K562 (cell line): ENCODE measurements around the gene TUBB4B. TPM values are rescaled to one million over a fixed set of nuclear protein-coding genes. Genes with fewer than 3 reads are reported as not detected.

Experiments used
- DMBX1 ChIP-seq: fragments of 250-450 bp; sonication (Bioruptor Pico); IDR thresholded peaks from 2 replicates; pipeline ENCODE4 v1.8.0; 2022; ENCODE audit warnings: inconsistent platforms, mild to moderate bottlenecking, moderate library complexity, borderline replicate concordance
- FOXA3 ChIP-seq, 2 experiments: fragments of 450-650 bp in 1 of 2; sonication (generic) in 1 of 2; formaldehyde crosslinking; IDR thresholded peaks in 1 of 2; conservative IDR thresholded peaks in 1 of 2; 2 replicates each; pipeline versions ENCODE4 v1.4.0 to v1.8.0; 2020 to 2022; ENCODE audit warnings: mild to moderate bottlenecking in 2 of 2, missing genetic modification reagents in 1 of 2
- GABPA ChIP-seq: fragments of 200-800 bp; sonication (Bioruptor generic); conservative IDR thresholded peaks from 2 replicates; pipeline ENCODE4 v1.6.1; 2016; ENCODE audit warnings: low read depth, missing genetic modification characterization, missing compliant biosample characterization
- IFI16 ChIP-seq: fragments of 250-450 bp; sonication (Bioruptor Pico); IDR thresholded peaks from 2 replicates; pipeline ENCODE4 v2.1.2; 2022; ENCODE audit warnings: mild to moderate bottlenecking, inconsistent platforms
- KLF13 ChIP-seq: fragments of 450-650 bp; IDR thresholded peaks from 2 replicates; pipeline ENCODE4 v1.6.1; 2016; ENCODE audit warnings: missing genetic modification characterization, low read depth, mild to moderate bottlenecking, missing compliant biosample characterization, moderate library complexity, borderline replicate concordance
- RCOR1 ChIP-seq, 2 experiments: IDR thresholded peaks; 2 replicates each; pipeline ENCODE4 v1.6.1; 2012; ENCODE audit warnings: low read depth in 2 of 2, low read length in 2 of 2, borderline replicate concordance in 1 of 2, improper control_type of control experiment in 1 of 2
- SNRNP70 ChIP-seq: fragments of 200-400 bp; formaldehyde crosslinking; optimal IDR thresholded peaks from 2 replicates; pipeline ENCODE3; 2017; ENCODE audit warnings: low read depth, low read length
- TOE1 ChIP-seq, 2 experiments: fragments of 450-650 bp in 1 of 2; sonication (generic) in 1 of 2; formaldehyde crosslinking in 1 of 2; IDR thresholded peaks; 2 replicates each; pipeline versions ENCODE4 v1.7.1 to v1.8.0; 2016 to 2022; ENCODE audit warnings: borderline replicate concordance in 2 of 2, mild to moderate bottlenecking in 2 of 2, antibody characterized with exemption in 1 of 2, inconsistent platforms in 1 of 2, low read depth in 1 of 2, missing genetic modification reagents in 1 of 2, moderate library complexity in 1 of 2
- ZNF445 ChIP-seq: fragments of 250-450 bp; sonication (Bioruptor Pico); IDR thresholded peaks from 2 replicates; pipeline ENCODE4 v1.4.0; 2020; ENCODE audit warnings: low read depth, mild to moderate bottlenecking, moderate library complexity
- ZNF586 ChIP-seq: fragments of 450-650 bp; formaldehyde crosslinking; conservative IDR thresholded peaks from 2 replicates; pipeline ENCODE4 v1.4.0; 2020; ENCODE audit warnings: mild to moderate bottlenecking, moderate library complexity
- polyA plus RNA-seq, 8 experiments: library from polyadenylated mRNA; depleted of rRNA in 4 of 8; stranded (reverse) in 5 of 8; unstranded in 3 of 8; fragments of >200 nt; fragmentation: Nextera tagmentation in 2 of 8; fragmentation: Illumina TruSeq in 1 of 8; extraction: Ambion mirVana in 2 of 8; extraction: Trizol in 1 of 8; gene quantifications; 2 replicates each; pipeline versions ENCODE4 v1.2.1 to v1.2.3, GENCODE V29; 2011 to 2014; ENCODE audit warnings: inconsistent platforms in 1 of 8, missing spikeins in 1 of 8
- total RNA-seq, 7 experiments: library from RNA; depleted of rRNA in 6 of 7; stranded (reverse); fragments of >200 nt in 6 of 7; fragmentation: Illumina TruSeq in 2 of 7; extraction: Trizol in 2 of 7; gene quantifications; 2 replicates each; pipeline versions ENCODE4 v1.2.1 to v1.2.3, GENCODE V29; 2011 to 2021; ENCODE audit warnings: low replicate concordance in 1 of 7
- TF ChIP-seq, protein P1 (sequence below): fragments of 250-450 bp; sonication (Bioruptor Pico); IDR thresholded peaks from 2 replicates; pipeline ENCODE4 v1.5.0; 2021
- TF ChIP-seq, protein P2 (sequence below): sonication (generic); formaldehyde crosslinking; IDR thresholded peaks from 2 replicates; pipeline ENCODE4 v1.8.1; 2023; ENCODE audit warnings: mild to moderate bottlenecking, missing genetic modification reagents, moderate library complexity
- TF ChIP-seq, protein P3 (sequence below): fragments of 250-450 bp; sonication (Bioruptor Pico); IDR thresholded peaks from 2 replicates; pipeline ENCODE4 v1.8.0; 2022; ENCODE audit warnings: inconsistent platforms
- TF ChIP-seq, protein P4 (sequence below): sonication (generic); formaldehyde crosslinking; IDR thresholded peaks from 2 replicates; pipeline ENCODE4 v1.4.0; 2020; ENCODE audit warnings: mild to moderate bottlenecking, missing genetic modification reagents
- TF ChIP-seq, protein P5 (sequence below): fragments of 450-650 bp; IDR thresholded peaks from 2 replicates; pipeline ENCODE4 v1.6.1; 2014; ENCODE audit warnings: low read depth, mild to moderate bottlenecking, moderate library complexity, borderline replicate concordance

The TUBB4B gene
- total and polyA plus RNA-seq, 9 of the 15 experiments (the other 6 are each of a cell fraction or from before 2014, with no cell fraction given) = 24.1 to 443 (median 268) TPM

DNA sequence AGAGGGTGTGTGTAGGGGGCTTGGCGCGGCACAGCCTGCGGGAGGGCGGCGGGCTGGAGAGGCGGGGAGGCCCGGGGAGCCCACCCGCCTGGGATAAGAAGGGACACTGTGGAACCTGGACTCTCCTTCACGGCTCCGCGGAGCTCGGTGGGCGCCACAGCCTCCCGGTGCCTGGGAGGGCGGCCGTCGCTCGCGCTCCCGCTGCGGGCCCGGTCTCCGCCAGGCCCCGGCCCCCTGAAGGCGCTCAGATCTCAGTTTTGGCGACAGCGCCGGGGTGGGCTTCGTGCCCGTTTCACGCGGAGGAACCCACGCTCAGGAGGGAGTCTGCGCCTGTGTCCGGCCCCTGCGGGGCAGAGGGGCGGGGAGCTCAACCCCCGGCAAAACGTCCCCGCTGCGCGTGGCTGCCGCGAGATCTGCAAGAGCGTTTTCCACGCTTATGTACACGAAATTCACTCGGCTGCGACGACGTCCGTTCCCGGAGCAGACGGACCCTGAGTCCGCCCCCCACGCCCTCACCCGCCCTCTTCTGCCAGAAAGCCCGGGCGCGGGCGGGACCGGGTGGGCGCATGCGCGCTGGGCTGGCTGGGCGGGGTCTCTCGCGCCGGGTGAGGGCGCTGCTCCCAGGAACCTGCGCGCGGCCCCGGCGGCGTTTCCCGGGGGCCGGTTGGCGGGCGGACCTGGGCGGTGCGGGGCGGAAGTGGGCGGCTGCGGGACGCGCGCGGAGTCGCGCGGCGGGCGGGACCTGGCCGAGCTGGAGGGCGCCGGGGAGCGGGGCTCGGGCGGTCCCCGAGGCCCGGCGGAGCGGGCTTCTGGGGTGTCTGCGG is 13.7 kb downstream of the TUBB4B start, which contains the start of gene NELFB (continued):
- TF ChIP-seq KLF13 = peak; percentile 85; the same call in 1 of the 2 replicates
- TF ChIP-seq TOE1 (IDR thresholded peaks at IDR 0.05; ENCODE audit: borderline replicate concordance) = no peak
- TF ChIP-seq TOE1 (CRISPR knock-in tag; IDR thresholded peaks at IDR 0.05; ENCODE audit: borderline replicate concordance, low read depth) = no peak
- no peak; a peak in 1 of 4 replicates for TF ChIP-seq RCOR1 (IDR thresholded peaks at IDR 0.05; ENCODE audit: borderline replicate concordance in 1 of 2, low read depth in 2 of 2, low read length in 2 of 2)
- TF ChIP-seq FOXA3 (CRISPR knock-in tag; conservative IDR thresholded peaks at IDR 0.05 in 1 of 2, IDR thresholded peaks at IDR 0.05 in 1 of 2) = 0 out of 4 replicates have a peak, but pooled peaks of 1 of the 2 experiments have one; percentile 24
- TF ChIP-seq, protein P1, sequence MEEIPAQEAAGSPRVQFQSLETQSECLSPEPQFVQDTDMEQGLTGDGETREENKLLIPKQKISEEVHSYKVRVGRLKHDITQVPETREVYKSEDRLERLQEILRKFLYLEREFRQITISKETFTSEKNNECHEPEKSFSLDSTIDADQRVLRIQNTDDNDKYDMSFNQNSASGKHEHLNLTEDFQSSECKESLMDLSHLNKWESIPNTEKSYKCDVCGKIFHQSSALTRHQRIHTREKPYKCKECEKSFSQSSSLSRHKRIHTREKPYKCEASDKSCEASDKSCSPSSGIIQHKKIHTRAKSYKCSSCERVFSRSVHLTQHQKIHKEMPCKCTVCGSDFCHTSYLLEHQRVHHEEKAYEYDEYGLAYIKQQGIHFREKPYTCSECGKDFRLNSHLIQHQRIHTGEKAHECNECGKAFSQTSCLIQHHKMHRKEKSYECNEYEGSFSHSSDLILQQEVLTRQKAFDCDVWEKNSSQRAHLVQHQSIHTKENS (CRISPR knock-in tag) = no peak
- TF ChIP-seq DMBX1 (CRISPR knock-in tag) = no peak
- TF ChIP-seq, protein P2, sequence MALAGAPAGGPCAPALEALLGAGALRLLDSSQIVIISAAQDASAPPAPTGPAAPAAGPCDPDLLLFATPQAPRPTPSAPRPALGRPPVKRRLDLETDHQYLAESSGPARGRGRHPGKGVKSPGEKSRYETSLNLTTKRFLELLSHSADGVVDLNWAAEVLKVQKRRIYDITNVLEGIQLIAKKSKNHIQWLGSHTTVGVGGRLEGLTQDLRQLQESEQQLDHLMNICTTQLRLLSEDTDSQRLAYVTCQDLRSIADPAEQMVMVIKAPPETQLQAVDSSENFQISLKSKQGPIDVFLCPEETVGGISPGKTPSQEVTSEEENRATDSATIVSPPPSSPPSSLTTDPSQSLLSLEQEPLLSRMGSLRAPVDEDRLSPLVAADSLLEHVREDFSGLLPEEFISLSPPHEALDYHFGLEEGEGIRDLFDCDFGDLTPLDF (CRISPR knock-in tag) = peak; percentile 77; the same call in 1 of the 2 replicates
- TF ChIP-seq SNRNP70 = no peak
- no peak for TF ChIP-seq ZNF445 (CRISPR knock-in tag)
- TF ChIP-seq, protein P3, sequence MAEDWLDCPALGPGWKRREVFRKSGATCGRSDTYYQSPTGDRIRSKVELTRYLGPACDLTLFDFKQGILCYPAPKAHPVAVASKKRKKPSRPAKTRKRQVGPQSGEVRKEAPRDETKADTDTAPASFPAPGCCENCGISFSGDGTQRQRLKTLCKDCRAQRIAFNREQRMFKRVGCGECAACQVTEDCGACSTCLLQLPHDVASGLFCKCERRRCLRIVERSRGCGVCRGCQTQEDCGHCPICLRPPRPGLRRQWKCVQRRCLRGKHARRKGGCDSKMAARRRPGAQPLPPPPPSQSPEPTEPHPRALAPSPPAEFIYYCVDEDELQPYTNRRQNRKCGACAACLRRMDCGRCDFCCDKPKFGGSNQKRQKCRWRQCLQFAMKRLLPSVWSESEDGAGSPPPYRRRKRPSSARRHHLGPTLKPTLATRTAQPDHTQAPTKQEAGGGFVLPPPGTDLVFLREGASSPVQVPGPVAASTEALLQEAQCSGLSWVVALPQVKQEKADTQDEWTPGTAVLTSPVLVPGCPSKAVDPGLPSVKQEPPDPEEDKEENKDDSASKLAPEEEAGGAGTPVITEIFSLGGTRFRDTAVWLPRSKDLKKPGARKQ (CRISPR knock-in tag) = no peak
- TF ChIP-seq, protein P4, sequence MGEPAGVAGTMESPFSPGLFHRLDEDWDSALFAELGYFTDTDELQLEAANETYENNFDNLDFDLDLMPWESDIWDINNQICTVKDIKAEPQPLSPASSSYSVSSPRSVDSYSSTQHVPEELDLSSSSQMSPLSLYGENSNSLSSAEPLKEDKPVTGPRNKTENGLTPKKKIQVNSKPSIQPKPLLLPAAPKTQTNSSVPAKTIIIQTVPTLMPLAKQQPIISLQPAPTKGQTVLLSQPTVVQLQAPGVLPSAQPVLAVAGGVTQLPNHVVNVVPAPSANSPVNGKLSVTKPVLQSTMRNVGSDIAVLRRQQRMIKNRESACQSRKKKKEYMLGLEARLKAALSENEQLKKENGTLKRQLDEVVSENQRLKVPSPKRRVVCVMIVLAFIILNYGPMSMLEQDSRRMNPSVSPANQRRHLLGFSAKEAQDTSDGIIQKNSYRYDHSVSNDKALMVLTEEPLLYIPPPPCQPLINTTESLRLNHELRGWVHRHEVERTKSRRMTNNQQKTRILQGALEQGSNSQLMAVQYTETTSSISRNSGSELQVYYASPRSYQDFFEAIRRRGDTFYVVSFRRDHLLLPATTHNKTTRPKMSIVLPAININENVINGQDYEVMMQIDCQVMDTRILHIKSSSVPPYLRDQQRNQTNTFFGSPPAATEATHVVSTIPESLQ = 0 out of 2 replicates have a peak, but pooled peaks have one; percentile 48
- TF ChIP-seq, protein P5, sequence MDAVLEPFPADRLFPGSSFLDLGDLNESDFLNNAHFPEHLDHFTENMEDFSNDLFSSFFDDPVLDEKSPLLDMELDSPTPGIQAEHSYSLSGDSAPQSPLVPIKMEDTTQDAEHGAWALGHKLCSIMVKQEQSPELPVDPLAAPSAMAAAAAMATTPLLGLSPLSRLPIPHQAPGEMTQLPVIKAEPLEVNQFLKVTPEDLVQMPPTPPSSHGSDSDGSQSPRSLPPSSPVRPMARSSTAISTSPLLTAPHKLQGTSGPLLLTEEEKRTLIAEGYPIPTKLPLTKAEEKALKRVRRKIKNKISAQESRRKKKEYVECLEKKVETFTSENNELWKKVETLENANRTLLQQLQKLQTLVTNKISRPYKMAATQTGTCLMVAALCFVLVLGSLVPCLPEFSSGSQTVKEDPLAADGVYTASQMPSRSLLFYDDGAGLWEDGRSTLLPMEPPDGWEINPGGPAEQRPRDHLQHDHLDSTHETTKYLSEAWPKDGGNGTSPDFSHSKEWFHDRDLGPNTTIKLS = 0 out of 2 replicates have a peak, but pooled peaks have one; percentile 24
- peak; percentile 100 for TF ChIP-seq GABPA (tag)
- TF ChIP-seq IFI16 (CRISPR knock-in tag) = no peak
- no peak for TF ChIP-seq ZNF586
